Stomach (tissue), 9 donors: ENCODE data around the gene SMNDC1. TPM values are rescaled to one million over a fixed set of nuclear protein-coding genes. Genes with fewer than 3 reads are reported as not detected.

Experiments
- DNase-seq, 2 donors: peaks; one replicate each; pipeline versions ENCODE4 v3.0.0 to v3.0.0-alpha.2; 2013 to 2019
- H3K27ac ChIP-seq, 5 donors: fragments of 200-600 bp in 4 of 5; sonication (generic) in 4 of 5; one replicate each; pipeline ENCODE4 v1.5.1; 2013 to 2019; ENCODE audit warnings: mild to moderate bottlenecking in 1 of 5, moderate library complexity in 1 of 5
- H3K27me3 ChIP-seq, 3 donors: fragments of 200-600 bp; sonication (generic); one replicate each; pipeline ENCODE4 v1.5.1; 2017 to 2019; ENCODE audit warnings: mixed run types in 1 of 3
- H3K36me3 ChIP-seq, 4 donors: fragments of 200-600 bp; sonication (generic); 1 replicate in 3 of 4; 2 replicates in 1 of 4; pipeline ENCODE4 v1.5.1; 2016 to 2019
- H3K4me1 ChIP-seq, 4 donors: fragments of 200-600 bp; sonication (generic); one replicate each; pipeline ENCODE4 v1.5.1; 2016 to 2019
- H3K4me3 ChIP-seq, 4 donors: fragments of 200-600 bp; sonication (generic) in 3 of 4; one replicate each; pipeline ENCODE4 v1.5.1; 2016 to 2019; ENCODE audit warnings: mild to moderate bottlenecking in 1 of 4
- H3K9me3 ChIP-seq, 4 donors: fragments of 200-600 bp; sonication (generic); one replicate each; pipeline ENCODE4 v1.5.1; 2016 to 2019
- CTCF ChIP-seq, 7 experiments: fragments of 450-650 bp in 4 of 7; fragments of 200-600 bp in 3 of 7; sonication (generic) in 3 of 7; IDR thresholded peaks; one replicate each; pipeline ENCODE4 v1.5.1; 2016 to 2019; ENCODE audit warnings: antibody characterized with exemption in 7 of 7, control low read depth in 2 of 7, mild to moderate bottlenecking in 1 of 7
- EP300 ChIP-seq: sonication (generic); formaldehyde crosslinking; IDR thresholded peaks from one replicate; pipeline ENCODE4 v1.6.1; 2017; ENCODE audit warnings: antibody characterized with exemption
- POLR2A ChIP-seq, 4 donors: fragments of 450-650 bp; IDR thresholded peaks; one replicate each; pipeline ENCODE4 v1.6.1; 2016; ENCODE audit warnings: antibody characterized with exemption in 4 of 4, control low read depth in 2 of 4, mild to moderate bottlenecking in 1 of 4, moderate library complexity in 1 of 4
- POLR2AphosphoS5 ChIP-seq, 3 donors: sonication (generic); formaldehyde crosslinking; IDR thresholded peaks; one replicate each; pipeline ENCODE4 v1.6.1; 2016; ENCODE audit warnings: antibody characterized with exemption in 3 of 3
- WGBS, 5 donors: extraction: QIAGEN DNeasy Blood & Tissue Kit in 3 of 5; methylation state at CpG; one replicate each; pipeline versions ENCODE4 v1.1.5 to v1.1.7; 2013 to 2018; 5-methylcytosine and 5-hydroxymethylcytosine counted together
- intact Hi-C: fragments of 100-400 bp; cut with DNase I; formaldehyde crosslinking; loops from one replicate; pipeline ENCODE4 v1.15.1; 2023; ENCODE audit warnings: low total_unique reads
- polyA plus RNA-seq, 3 donors: library from polyadenylated mRNA; stranded (reverse); fragments of 200-250 nt; gene quantifications; one replicate each; pipeline ENCODE4 v1.2.3, GENCODE V29; 2013
- total RNA-seq, 5 donors: library from RNA; depleted of rRNA; stranded (reverse); fragments of >200 nt; gene quantifications; one replicate each; pipeline versions ENCODE4 v1.1.0 to v1.2.3, GENCODE V29; 2014 to 2016
- donor health status: healthy with polysubstance abuse.
- donor health status: Bipolar disorder and iron deficiency.
- donor health status: healthy.

Gene SMNDC1
- total and polyA plus RNA-seq, 8 donors: 7.7 to 31.6 (median 15.2) TPM

- DNase-seq: no peak
- H3K27ac ChIP-seq: no peak overlapping the region
These were observed 39.0 kb downstream of the SMNDC1 start for GRCh38 chr10:110265573-110266193.

GRCh38 chr10:110263164-110263563 is 41.6 kb downstream of the SMNDC1 start:
- H3K4me3 ChIP-seq: no peak overlapping the region
- H3K36me3 ChIP-seq: no peaks in the 10 kb centered on the region
- intact Hi-C loops: no loop called here
- H3K9me3 ChIP-seq: no peaks in the 10 kb centered on the region
- DNase-seq: no peak
- peaks cover 0 to 32% (median 13%) of the 10 kb centered on the region in 4 donors for H3K4me1 ChIP-seq
- WGBS, 5 donors: 37 to 64% (median 44%) methylated on average over 1 of the region's 1 CpG
- H3K27me3 ChIP-seq: no peaks in the 10 kb centered on the region
- TF ChIP-seq EP300 (no peak), POLR2AphosphoS5 (IDR thresholded peaks at IDR 0.05) (no peak), POLR2A (IDR thresholded peaks at IDR 0.05) (no peak), CTCF (IDR thresholded peaks at IDR 0.05) (no peak)
- peak overlapping the region in 1 of 5 donors; percentile 37 for H3K27ac ChIP-seq

More at GRCh38 chr10:110265573-110266193, 39.0 kb downstream of the SMNDC1 start:
- 92 to 98% (median 96%) methylated on average over 4 of the region's 4 CpGs for WGBS, 5 donors
- Histone ChIP-seq H3K27me3 (no peaks in the 10 kb centered on the region), H3K9me3 (no peaks in the 10 kb centered on the region), H3K4me3 (no peak overlapping the region), H3K4me1 (peaks cover 7 to 56% (median 33%) of the 10 kb centered on the region in 4 donors), H3K36me3 (no peaks in the 10 kb centered on the region)
- no peak for TF ChIP-seq CTCF (IDR thresholded peaks at IDR 0.05)
- no peak for TF ChIP-seq EP300
- TF ChIP-seq POLR2A (IDR thresholded peaks at IDR 0.05): no peak
- intact Hi-C loops: no loop called here

GRCh38 chr10:110260746-110261477 is 43.8 kb downstream of the SMNDC1 start:
- Histone ChIP-seq H3K27ac (no peak overlapping the region), H3K27me3 (no peaks in the 10 kb centered on the region), H3K36me3 (no peaks in the 10 kb centered on the region), H3K4me3 (no peak overlapping the region), H3K4me1 (peaks cover 0 to 23% (median 9%) of the 10 kb centered on the region in 4 donors), H3K9me3 (no peaks in the 10 kb centered on the region)
- TF ChIP-seq CTCF (IDR thresholded peaks at IDR 0.05) (no peak), EP300 (no peak)
- intact Hi-C loops: no loop called here
- 45 to 79% (median 61%) methylated on average over 1 of the region's 1 CpG for WGBS, 5 donors
- DNase-seq: peak in 1 of 2 donors; percentile 16

GRCh38 chr10:110259317-110259716 is 45.4 kb downstream of the SMNDC1 start:
- peaks cover 0 to 23% (median 9%) of the 10 kb centered on the region in 4 donors for H3K4me1 ChIP-seq
- H3K36me3 ChIP-seq: no peaks in the 10 kb centered on the region
- H3K27ac ChIP-seq: no peak overlapping the region
- intact Hi-C loops: no loop called here
- no peaks in the 10 kb centered on the region for H3K9me3 ChIP-seq
- no peaks in the 10 kb centered on the region for H3K27me3 ChIP-seq
- TF ChIP-seq CTCF (IDR thresholded peaks at IDR 0.05) (no peak), POLR2A (IDR thresholded peaks at IDR 0.05) (no peak), POLR2AphosphoS5 (IDR thresholded peaks at IDR 0.05) (no peak), EP300 (no peak)
- no peak for DNase-seq
- no peak overlapping the region for H3K4me3 ChIP-seq
